A172 (cell line): Measurements from ENCODE around the gene MYO7A. TPM values are rescaled to one million over a fixed set of nuclear protein-coding genes. Genes with fewer than 3 reads are reported as not detected.

Source experiments
- DNase-seq: peaks from one replicate; pipeline ENCODE4 v3.0.0-alpha.2; 2015; ENCODE audit warnings: low spot score
- total RNA-seq: library from RNA; depleted of rRNA; stranded (reverse); fragments of >200 nt; shearing (Covaris generic); gene quantifications from 2 replicates; pipeline ENCODE4 v1.2.3, GENCODE V29; 2014

The MYO7A gene
- total RNA-seq, 1 experiment from 2014 or later, result not detected

GRCh38 chr11:77184136-77184860, 56.3 kb downstream of the MYO7A start:
- DNase-seq, result no peak

DNA sequence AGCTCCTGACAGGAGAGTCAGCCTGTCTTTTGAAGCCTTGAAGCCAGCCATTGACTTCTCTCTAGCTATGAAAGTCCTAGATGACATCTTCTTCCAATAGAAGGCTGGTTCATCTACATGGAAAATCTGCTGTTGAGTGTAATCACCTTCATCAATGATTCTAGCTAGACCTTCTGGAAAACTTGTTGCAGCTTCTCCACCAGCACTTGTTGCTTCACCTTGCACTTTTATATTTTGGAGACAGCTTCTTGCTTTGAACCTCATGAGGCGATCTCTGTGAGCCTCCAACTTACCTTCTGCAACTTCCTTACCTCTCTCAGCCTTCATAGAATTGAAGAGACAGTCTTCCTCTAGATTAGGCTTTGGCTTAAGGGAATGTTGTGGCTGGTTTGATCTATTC, 58.3 kb downstream of the MYO7A start:
- no peak for DNase-seq

DNA sequence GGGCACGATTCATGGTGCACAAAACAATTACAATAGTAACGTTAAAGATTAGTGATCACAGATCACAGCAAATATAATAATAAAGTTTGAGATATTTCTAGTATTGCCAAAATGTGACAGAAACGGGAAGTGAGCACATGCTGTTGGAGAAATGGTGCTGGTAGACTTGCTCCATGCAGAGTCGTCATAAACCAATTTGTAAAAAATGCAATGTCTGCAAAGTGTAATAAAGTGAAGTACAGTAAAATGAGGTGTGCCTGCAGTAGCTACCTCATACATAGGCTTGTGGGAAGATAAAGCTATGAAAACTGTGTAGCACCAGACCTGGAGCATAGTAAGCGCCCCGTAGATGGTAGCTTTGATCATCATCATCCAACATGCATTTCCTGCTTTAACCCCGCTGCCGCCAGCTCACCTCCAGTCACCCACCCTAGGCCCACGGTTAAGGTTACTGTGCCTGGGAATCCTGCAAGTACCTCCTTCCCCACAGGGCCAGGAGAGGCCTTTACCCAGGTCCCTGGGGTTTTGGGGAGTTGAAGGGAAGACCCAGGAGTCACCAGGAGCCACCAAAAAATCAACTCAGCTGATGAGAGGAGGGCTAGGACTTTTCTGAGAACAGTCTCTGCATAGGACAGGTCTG, 59.2 kb downstream of the MYO7A start:
- DNase-seq, result no peak

DNA sequence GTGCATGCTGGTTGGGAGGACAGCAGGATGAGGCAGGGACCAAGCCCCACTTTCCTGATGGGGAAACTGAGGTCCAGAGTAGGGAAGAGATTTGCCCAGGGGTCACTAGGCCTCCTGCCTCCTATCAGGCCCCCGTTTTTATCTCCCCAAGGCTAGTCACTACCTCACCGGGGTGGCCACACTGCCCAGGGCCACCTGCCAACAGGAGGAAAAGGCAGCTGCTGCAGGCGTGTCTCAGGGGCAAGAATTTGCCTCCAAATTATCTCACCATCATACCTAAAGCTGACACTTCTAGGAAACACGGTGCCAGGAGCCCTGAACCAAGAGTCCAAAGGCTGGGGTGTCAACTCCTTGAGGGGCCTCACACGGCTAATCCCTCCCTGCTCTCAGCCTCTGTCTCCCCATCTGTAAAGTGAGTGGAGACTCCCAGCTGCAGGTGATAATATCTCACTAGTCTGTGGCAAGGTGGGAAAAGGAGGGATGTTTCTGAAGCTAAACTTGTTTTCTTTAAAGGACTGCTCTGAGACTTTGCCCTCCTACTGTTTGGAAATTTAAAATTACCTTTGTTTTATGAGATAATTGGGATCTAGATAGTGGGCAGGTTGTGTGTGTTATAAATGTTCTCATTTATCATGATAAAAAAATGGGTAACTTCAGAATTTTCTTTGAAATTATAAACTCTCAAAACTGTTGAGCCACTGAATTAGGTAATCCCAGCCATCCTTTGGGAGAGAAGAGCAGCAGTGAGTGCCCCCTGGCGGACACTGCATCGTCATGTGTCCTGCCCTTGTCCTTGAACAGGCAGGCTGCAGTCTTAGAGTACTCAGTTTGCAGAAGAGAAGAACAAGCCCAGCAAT, 60.0 kb downstream of the MYO7A start:
- peak; percentile 82 for DNase-seq

- DNase-seq, result no peak
These were observed 60.8 kb downstream of the MYO7A start for GRCh38 chr11:77188633-77189491.

GRCh38 chr11:77189588-77190210, 61.7 kb downstream of the MYO7A start:
- DNase-seq, result no peak

GRCh38 chr11:77190331-77191075, 62.5 kb downstream of the MYO7A start:
- DNase-seq, result no peak

DNA sequence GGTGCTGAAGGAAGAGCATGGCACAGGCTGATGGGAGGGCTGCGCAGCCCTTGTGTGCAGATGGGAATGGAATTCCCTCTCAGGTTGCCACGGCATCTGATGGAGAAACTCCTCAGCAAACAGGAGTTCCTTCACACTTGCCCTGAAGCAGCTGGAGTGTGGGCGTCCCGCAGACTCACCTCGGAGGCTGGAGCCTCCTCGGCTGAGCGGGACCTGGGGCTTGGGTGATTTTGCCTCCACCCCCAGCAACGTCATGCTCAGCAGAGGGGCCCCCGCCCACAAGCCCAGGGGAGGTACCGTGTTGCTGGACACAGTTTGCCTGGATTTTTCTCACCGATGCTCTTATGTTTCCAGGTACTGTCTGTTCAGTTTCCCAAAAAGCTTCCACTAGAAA, 63.4 kb downstream of the MYO7A start:
- no peak for DNase-seq

DNA sequence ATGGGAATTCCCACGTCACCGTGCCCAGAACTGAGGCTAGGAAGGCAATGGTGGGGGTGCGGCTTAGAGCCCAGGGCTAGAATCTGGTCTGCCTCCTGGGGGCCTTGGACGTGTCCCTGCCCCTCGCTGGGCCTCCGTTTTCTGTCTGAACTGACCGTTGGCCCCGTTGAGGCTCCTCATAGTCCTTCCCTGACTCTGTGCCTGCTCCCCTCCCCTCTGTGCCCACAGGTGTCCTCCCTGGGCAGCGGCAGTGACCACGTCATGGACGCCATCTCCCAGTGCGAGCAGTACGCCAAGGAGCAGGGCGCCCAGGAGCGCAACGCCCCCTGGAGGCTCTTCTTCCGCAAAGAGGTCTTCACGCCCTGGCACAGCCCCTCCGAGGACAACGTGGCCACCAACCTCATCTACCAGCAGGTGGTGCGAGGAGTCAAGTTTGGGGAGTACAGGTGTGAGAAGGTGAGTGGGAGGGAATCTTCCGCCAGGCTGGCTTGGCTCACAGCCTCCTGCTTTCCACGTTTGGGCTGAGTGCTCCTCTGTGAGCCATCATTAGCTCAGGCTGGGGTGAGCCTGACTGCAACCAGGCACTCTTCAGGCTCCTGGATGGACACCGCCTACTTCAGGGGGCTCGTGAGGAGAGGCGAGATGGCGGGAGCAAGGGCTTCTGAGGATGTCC, 63.9 kb downstream of the MYO7A start:
- DNase-seq, result no peak

DNA sequence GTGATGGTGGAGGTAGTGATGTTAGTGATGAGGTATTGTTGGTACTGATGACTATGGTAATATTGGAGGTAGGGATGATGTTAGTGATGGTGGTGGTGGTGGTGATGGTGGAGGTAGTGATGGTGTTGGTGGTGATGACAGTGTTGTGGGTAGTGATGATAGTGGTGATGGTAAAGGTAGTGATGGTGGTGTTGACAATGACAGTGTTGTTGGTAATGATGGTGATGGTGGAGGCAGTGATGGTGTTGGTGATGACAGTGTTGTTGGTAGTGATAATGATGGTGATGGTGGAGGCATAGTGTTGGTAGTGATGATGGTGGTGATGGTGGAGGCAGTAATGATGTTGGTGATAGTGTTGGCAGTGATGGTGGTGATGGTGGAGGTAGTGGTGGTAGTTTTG, 65.1 kb downstream of the MYO7A start:
- no peak for DNase-seq

GRCh38 chr11:77193911-77194830, 66.1 kb downstream of the MYO7A start:
- DNase-seq, result no peak

DNA sequence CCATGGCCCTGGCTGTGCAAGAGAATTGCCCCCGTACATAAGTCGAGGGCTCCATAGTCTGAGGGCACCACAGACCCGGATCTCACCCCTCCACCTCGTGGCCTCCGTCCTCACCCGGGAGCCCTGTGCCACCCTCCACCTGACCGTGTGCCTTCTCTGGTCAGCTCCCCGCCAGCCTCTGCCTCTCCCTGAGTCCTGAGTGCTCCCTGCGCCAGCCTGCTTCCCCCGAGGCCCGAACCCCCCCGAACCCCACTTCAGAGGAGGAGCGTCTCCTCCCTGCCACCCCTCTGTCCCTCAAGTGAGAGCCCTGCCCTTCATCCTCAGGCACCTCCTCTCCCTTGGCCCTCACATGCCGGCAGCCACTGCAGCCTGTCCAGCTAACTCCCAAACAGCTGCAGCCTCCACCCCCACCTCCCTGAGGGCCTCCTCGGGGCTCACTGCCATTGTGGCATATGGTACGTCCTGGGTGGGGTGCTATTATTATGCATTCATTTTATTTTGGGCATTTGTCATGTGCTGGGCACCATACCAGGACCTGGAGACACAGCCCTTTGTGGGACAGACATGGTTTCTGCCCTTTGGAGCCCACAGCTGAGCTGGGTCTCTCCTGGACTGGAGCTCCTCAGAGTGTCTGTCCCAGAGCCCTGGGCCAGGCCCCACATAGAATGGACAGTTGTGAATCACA, 67.2 kb downstream of the MYO7A start:
- DNase-seq, result no peak

DNA sequence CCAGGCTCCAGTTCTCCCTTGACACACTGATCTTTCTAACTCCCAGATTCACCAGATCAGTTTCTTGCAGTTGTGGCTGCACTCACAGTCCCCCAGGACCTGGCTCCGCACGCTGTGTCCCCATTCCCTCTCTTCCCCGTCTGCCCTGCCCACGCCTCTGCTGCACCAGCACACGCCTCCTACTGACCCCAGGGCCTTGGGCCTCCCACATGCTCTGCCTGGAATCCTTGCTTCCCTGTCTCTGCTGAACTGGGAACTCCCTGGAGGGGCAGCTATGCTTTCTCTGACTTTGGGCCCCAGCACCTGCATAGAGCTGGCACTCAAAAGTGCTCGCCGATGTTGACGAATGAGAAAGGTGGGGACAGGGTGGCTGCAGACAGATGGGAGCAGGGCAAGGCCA, 68.9 kb downstream of the MYO7A start:
- DNase-seq, result no peak

GRCh38 chr11:77197626-77198320, 69.7 kb downstream of the MYO7A start:
- DNase-seq, result no peak

DNA sequence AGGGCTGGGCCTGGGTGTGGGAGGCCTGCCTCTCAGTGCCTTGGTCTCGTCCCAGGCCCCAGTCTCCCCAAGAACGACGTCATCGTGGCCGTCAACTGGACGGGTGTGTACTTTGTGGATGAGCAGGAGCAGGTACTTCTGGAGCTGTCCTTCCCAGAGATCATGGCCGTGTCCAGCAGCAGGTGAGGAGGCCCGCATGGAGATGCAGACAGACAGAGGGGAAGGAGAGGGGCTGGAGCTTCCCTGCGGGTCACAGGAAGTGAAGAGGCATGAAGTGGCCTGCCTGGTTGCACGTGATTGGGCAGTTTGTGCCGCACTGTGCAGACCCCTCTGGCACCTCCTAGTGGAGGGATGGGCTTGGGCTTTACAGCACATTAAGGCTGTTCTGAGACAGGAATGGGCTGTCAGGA, 70.4 kb downstream of the MYO7A start:
- DNase-seq, result peak; percentile 22

DNA sequence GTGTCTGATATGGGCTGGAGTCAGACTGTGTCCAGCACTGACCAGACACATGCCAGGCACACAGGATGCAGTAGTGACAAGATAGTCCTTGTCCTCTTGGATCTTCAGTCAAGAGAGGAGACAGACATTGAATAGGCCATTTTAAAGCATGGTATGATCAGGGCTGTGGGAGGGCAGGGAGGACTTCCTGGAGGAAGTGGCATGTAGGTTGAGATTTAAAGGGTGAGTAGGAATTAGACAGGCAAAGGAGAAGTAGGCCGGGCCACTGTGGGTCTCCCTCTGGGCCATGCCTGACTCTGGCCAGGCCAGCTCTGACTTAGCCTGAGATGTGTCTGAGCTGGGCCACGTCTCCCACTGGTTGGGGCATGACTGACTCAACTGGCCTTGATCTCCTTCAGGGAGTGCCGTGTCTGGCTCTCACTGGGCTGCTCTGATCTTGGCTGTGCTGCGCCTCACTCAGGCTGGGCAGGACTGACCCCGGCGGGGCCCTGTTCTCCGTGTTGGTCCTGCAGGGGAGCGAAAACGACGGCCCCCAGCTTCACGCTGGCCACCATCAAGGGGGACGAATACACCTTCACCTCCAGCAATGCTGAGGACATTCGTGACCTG, 71.2 kb downstream of the MYO7A start:
- DNase-seq, result no peak
